Breast epithelium (tissue), 3 donors: ENCODE measurements around the gene SPTBN1.

Experiments
- CTCF ChIP-seq, 3 donors: fragments of 450-650 bp; IDR thresholded peaks; one replicate each; pipeline ENCODE4 v1.5.1; 2016 to 2017; ENCODE audit warnings: antibody characterized with exemption in 3 of 3, mild to moderate bottlenecking in 3 of 3, moderate library complexity in 3 of 3
- POLR2A ChIP-seq: fragments of 450-650 bp; IDR thresholded peaks from one replicate; pipeline ENCODE4 v1.6.1; 2016; ENCODE audit warnings: antibody characterized with exemption, mild to moderate bottlenecking, moderate library complexity
- POLR2AphosphoS5 ChIP-seq, 3 donors: sonication (generic); formaldehyde crosslinking; IDR thresholded peaks; one replicate each; pipeline ENCODE4 v1.6.1; 2017; ENCODE audit warnings: antibody characterized with exemption in 3 of 3

- TF ChIP-seq CTCF (IDR thresholded peaks at IDR 0.05): no peak
- TF ChIP-seq POLR2A: no peak
- peak in 2 of 3 donors; percentile 37 to 68 for TF ChIP-seq POLR2AphosphoS5 (IDR thresholded peaks at IDR 0.05)
These were observed 217.4 kb downstream of the SPTBN1 start for GRCh38 chr2:54673501-54673998.
